ENCODE results near the gene IL17RD.

The IL17RD gene

DNA sequence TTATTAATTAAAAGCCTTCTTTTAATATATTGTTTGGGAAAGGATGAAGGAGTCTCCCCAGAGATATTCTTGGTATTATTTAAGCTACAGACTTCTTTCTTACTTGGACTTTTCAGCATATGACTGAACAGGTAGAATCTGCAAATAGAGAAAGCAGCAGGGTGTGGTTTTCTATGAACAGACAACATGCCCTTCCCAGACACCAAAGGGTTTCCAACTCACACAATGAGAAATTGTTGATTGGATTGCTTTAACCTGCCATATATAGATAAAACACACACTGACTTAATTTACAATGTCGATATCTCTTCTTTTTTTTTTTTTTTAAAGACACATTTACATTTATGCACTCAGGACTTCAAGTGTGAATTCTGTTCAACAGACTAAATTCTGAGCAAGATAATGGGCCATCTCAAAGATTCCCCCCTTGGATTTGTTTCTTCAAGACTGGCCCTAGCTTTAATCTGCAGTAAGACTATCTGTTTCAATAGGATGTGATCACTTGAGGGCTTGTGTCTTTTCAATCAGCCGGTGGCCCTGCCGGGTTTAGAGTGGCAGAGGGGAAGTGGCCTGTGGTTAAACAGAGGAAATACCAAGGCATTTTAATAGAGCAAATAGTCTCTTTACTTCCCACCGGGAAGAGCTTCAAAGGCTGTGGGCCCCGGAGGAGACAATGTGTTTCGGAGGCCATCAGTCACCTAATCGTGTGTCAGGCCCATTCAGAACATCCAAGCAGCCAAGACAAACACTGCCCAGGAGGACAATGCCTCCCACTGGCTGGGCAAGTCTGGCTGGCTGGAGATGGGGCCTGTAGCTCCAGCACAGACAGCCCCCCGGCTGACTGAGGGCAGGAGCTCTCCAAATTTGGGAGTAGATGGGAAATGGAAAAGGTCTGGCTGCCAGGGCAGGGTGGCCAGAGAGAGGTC lies 6.1 kb downstream of the IL17RD start:
- FAIRE-seq, result no peak

DNA sequence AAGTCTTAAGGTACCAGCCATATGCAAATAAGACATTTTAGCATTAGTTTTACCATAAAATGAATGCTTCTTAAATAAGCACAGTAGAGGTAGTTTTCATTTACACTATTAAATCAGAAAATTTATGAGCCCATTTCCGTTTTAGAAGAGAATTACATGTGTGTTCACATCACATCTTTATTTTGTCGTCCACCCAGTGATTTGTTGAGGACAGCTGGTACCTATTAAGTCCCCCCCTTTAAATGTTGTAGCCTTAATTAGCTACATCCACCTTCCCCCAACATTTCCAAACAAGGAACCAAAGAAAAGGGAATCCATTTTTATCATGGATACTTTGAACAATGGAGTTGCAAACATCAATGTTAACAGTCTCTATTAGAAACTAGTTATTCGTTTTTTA lies 6.8 kb downstream of the IL17RD start:
- no peak for FAIRE-seq

DNA sequence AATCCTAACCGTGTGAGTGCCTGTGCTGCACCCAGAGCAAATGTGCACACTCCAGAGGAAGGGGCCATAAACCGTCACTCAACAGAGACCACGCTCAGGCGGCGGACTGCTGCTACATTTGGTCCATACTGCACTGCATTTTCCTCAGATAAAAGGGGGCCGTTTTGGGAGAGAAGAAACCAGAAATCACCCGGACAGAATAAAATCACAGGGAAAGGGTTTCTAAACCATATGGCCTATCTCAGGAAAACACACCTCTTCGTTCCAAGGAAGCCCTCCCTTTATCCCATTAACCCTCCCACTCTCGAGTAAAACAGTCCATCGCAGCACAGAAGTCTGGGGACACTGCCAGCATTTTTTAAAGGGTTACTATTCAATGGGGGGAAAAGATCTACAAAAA lies 7.6 kb downstream of the IL17RD start:
- no peak for FAIRE-seq

- no peak for FAIRE-seq
These were observed 9.9 kb downstream of the IL17RD start for GRCh38 chr3:57155310-57155643.

DNA sequence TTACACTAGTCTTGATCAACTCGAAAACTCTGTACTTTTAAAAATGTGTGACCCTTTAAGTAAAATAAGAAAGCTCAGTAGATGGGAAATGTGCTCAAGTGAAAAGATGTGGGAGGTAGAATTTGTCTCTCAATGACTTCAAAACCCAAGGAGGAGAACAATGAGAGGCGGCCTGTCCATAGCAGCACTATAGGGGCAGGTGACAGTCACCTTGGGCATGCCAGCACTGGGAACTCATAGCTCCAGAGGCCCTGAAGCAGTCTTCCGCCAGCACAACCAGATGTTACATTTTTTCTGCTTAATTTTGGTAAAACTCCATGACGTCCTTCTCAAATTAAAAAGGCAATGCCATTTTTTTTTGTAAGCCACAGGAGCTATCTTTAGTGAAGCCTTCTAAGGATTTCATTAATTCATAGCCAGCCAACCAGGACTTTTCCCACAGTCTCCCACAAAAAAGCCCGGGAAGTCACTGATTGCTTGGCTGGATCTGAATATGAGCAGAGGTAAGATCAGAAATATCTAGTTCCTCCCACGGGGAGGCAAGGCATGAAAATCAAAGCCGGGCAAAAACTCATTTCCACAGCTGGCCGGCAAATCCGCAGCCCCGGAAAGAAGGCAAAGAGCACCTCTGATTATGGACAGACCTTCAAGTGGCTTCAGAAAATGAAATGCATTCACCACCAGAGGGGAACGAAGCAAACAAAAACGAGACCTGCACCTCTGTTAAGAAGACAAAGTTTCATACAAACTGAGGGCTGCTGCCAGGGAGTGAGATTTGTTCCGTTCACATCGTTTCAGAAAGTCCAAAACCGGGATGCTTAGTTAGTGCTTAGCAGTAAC lies 10.5 kb downstream of the IL17RD start:
- FAIRE-seq, result no peak

DNA sequence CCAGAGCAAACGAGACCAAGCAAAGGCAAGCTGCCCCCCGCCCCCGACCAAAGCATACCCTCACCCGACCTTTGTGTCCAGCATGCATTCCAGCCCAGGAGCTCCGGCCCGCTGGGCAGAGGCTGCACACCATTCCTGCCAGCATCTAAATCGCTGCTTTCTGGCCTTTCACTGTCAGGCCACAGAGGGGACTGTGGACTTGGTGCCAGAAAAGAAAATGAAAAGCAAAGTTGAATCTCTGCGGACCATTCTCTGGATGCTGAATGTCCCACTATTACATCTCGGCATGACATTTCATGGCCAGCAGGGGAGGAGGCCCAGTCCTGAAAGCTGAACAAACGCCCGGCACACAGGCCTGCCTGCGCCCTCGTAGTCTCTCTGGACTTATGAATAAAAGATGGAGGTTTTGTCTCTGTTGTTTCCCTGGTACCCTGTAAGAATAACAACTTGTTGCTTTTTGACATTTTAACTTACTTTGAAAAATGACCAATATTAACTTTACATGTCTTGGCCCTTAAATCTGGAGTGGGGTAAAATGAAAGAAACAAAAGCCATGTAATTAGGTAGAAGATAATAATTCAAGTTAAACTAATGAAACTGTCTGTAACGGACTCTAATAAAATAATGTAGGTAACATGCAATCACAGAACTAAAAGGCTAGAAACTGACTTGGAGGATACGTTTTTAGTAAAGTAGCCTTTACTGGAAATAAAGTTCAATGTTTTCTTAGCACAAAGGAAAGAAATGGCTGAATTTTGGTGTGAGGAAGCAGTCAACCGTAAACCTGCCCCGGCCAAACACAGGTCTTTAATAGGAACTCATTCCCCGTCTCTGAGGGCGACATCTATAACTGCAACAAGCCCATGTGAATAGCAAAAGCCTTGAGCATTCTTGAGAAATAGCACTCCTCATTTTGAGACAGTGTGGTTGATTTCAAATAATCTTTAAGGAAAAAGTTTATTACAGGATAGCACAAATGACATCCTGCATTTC lies 12.7 kb downstream of the IL17RD start:
- no peak for FAIRE-seq

- FAIRE-seq, result no peak
These were observed 13.4 kb downstream of the IL17RD start for GRCh38 chr3:57151749-57152148.

- no peak for FAIRE-seq
These were observed 14.1 kb downstream of the IL17RD start for GRCh38 chr3:57151021-57151449.

- no peak for FAIRE-seq
These were observed 15.0 kb downstream of the IL17RD start for GRCh38 chr3:57150113-57150581.

DNA sequence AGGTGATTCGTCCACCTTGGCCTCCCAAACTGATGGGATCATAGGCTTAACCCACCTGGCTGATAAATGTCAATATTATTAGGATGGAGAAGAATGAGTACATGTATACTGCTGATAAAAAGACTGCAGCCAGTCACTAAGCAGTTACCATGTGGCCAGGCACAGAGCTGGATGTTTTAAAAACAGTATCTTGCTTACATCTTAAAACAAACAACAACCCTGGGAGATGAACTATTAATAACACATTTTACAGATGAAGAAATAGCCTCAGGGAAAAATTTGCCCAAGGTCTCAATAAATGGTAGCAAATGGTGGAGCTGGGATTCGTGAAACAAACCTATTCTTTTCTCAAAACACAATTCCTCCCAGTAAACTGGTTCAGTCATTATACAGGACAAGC lies 18.1 kb downstream of the IL17RD start:
- FAIRE-seq, result no peak

- FAIRE-seq, result no peak
These were observed 19.3 kb downstream of the IL17RD start for GRCh38 chr3:57145852-57146251.

GRCh38 chr3:57144952-57145351 lies 20.2 kb downstream of the IL17RD start:
- no peak for FAIRE-seq

- no peak for FAIRE-seq
These were observed 21.2 kb downstream of the IL17RD start for GRCh38 chr3:57143886-57144459.

DNA sequence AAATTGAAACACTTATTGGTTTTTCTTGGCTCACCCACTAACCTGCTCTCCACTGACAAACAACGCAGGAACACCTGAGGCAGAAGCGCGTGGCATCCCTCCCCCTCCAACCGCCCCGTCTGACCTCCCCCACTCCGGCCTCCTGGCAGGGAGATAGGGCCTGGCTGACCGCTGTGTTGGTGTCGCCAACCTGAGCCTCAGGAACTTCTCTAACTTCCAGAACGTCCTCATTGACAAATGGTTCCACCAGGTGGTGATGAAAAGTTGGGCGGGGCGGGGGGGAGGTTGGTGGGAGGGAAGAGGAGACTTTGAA lies 22.8 kb downstream of the IL17RD start:
- FAIRE-seq, result no peak

DNA sequence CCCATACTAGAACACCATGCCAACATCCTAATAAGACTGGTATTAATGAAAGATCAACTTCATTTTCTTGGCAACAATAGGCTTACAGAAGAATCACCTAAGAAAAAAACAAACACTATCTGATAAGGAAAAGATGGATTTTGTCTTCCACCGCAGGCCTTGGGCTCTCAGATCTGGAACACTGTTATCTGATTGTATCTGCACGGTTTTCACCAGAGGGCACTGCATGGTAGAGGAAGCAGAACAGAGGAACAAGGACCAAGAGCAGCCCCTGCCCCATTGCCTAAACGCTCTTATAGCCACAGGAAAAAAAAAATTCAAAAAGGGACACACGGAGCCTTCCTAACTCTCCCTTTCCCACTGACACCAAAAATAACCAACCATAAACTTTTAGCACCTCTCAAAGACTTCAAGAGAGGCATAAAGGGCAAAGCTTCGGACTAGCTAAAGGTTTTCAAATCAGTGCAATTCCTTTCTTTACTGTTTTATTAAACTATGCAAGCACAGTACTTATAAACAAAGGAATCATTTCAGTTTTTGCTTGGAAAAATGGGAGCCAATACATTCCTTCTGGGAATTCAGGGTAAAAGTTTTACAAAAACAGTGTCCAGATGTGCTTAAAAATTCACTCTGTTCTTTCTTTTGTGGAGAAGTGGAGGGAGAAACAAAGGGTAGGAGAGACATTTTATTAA lies 23.3 kb downstream of the IL17RD start:
- FAIRE-seq, result no peak

GRCh38 chr3:57140894-57141293 lies 24.3 kb downstream of the IL17RD start:
- FAIRE-seq, result no peak

- no peak for FAIRE-seq
These were observed 29.0 kb downstream of the IL17RD start for GRCh38 chr3:57135964-57136719.

- FAIRE-seq, result no peak
These were observed 32.0 kb downstream of the IL17RD start for GRCh38 chr3:57133157-57133556.

DNA sequence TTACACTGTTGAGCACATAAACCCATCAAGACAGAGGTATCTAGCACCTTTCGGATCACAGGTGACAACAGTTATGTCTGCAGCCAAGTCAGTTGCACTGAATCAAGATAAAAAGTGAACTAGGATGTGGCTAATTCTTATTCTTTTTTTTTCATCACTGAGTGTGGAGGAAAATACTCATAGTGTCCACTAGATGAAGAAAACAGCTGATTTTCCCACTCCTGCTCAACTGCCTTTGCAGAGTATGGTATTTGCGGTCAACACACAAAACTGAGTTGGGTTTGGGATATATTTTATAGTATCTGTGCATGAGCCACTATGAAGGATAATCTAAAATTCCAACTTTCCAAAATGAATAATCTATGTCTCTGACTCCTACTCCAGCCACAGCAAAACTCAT lies 32.5 kb downstream of the IL17RD start:
- FAIRE-seq, result no peak

DNA sequence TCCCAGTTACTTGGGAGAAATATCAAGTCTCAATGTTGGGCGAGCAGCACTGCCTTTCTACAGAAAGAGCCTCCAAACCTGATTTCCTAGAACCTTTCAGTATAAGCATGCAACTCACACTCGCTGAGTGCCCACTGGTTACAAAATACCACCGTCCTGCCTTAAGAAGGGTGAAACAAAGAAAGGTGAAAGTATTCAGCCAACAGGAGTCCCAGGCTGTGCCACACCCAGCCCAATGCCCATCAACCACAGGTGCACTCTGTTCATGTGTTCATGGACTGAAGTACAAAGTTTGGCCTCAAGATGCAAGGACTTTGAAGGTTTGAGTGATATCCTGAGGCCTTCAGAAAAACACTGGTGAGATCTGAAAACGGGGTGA lies 34.0 kb downstream of the IL17RD start:
- FAIRE-seq, result no peak
